NT2/D1 (cell line): ENCODE data around the gene GDAP2.

Experiments
- DNase-seq: peaks from one replicate; pipeline ENCODE4 v3.0.0-alpha.2; 2011; ENCODE audit warnings: low read depth, low spot score
- H3K27me3 ChIP-seq: 2 replicates; pipeline ENCODE4 v1.6.0; 2011; ENCODE audit warnings: mild to moderate bottlenecking; ENCODE audit not compliant: insufficient read length, insufficient read depth
- H3K36me3 ChIP-seq: 2 replicates; pipeline ENCODE4 v1.6.1; 2011; ENCODE audit warnings: mild to moderate bottlenecking, low read length, mixed read lengths; ENCODE audit not compliant: insufficient read depth, insufficient read length
- H3K4me1 ChIP-seq: 2 replicates; pipeline ENCODE4 v1.5.1; 2011; ENCODE audit not compliant: insufficient read depth, insufficient read length
- H3K4me3 ChIP-seq: 2 replicates; pipeline ENCODE4 v1.5.1; 2011; ENCODE audit warnings: low read depth; ENCODE audit not compliant: insufficient read length
- H3K9ac ChIP-seq: 2 replicates; pipeline ENCODE4 v1.6.0; 2011; ENCODE audit warnings: low read depth; ENCODE audit not compliant: insufficient read length
- H3K9me3 ChIP-seq: 2 replicates; pipeline ENCODE4 v1.5.1; 2011; ENCODE audit warnings: mild to moderate bottlenecking, low read length; ENCODE audit not compliant: insufficient read depth
- SUZ12 ChIP-seq: IDR thresholded peaks from 2 replicates; pipeline ENCODE4 v1.6.1; 2011; ENCODE audit not compliant: insufficient read length, insufficient read depth; ENCODE audit errors: extremely low read depth
- YY1 ChIP-seq: IDR thresholded peaks from 2 replicates; pipeline ENCODE4 v1.6.1; 2011; ENCODE audit not compliant: insufficient read length, insufficient read depth
- ZNF274 ChIP-seq: IDR thresholded peaks from 2 replicates; pipeline ENCODE4 v1.6.1; 2011; ENCODE audit warnings: mild to moderate bottlenecking, low read depth, low read length

Gene GDAP2

DNA sequence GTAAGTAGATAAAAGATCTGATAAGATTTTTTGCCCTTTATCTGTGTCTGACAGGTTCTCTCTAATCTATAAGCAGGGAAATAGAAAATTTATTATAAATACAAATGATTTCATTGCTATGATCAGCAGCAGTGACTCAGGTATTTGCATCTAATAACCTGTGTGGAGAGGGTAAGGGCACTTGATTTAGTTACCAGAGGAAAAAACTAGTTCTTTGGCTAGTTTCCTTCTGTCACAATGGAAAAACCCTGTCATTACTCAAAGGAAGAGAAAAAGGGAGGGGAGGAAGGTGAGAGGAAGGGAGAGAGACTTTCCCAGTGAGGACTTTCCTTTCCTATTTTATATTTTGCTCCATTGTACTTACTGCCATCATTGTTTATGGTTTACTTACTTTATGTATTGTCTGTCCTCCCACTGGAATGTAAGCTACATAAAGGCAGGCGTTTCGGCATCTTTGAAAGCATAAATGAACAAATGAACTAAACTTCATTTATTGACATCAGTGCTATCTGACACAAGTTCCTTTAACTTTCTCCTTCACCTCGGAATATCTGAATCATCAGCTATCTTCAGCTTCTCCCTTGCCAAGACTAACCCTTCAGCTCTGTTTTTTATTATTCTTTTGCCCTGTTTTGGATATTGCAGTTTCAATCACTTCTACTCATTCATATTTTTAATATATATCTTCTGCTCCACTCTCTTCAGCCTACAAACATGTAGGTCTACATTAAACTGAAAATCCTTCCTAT lies 35.0 kb upstream of the GDAP2 start:
- no peak for DNase-seq
- Histone ChIP-seq H3K9ac (no peak overlapping the region), H3K36me3 (peaks cover 38% of the 10 kb centered on the region), H3K9me3 (no peaks in the 10 kb centered on the region), H3K4me1 (no peaks in the 10 kb centered on the region), H3K4me3 (no peak overlapping the region), H3K27me3 (no peaks in the 10 kb centered on the region)
- TF ChIP-seq SUZ12, result no peak
- TF ChIP-seq ZNF274, result no peak
- TF ChIP-seq YY1, result no peak

DNA sequence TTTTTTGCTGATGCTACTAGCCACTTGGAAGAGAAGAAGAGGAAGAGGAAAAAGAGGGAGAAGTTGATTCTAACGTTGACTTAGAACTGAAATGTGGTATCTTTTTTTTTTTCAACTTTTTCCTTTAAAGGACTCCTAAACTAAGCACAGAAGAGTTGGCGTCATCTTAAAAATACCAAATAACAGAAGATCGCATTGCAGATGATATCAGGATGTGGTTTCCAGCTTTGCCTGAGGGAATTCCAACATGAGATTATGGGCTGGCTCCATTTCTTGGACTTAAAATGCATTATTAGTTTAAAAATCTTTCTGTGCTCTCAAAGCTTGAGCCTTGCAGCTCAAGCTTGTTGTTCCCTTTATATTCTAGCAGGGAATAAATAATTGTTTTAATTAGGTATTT lies 29.9 kb upstream of the GDAP2 start:
- H3K9ac ChIP-seq, result no peak overlapping the region
- H3K36me3 ChIP-seq, result peaks cover 85% of the 10 kb centered on the region
- TF ChIP-seq ZNF274, result no peak
- no peaks in the 10 kb centered on the region for H3K9me3 ChIP-seq
- H3K27me3 ChIP-seq, result no peaks in the 10 kb centered on the region
- no peak overlapping the region for H3K4me3 ChIP-seq
- no peaks in the 10 kb centered on the region for H3K4me1 ChIP-seq
- DNase-seq, result no peak

DNA sequence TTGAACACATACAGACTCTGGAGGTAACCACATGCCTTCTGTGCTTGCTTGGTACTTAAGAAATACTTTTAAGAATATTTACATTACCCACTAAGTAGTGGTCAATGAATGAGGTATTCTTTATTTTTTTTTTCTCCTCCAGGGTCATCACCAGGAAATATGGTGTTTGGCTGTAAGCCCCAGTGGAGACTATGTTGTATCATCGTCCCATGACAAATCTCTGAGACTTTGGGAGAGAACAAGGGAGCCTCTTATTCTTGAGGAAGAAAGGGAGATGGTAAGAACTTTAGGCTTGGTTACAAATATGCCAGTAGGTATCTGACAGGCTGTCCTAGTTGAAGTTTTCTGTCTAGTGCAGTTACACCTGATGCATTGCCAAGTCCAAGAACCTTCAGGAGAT lies 23.0 kb upstream of the GDAP2 start:
- DNase-seq, result no peak
- TF ChIP-seq YY1 (no peak), ZNF274 (no peak), SUZ12 (no peak)
- Histone ChIP-seq H3K9ac (no peak overlapping the region), H3K4me3 (no peak overlapping the region), H3K4me1 (no peaks in the 10 kb centered on the region), H3K9me3 (no peaks in the 10 kb centered on the region), H3K27me3 (no peaks in the 10 kb centered on the region), H3K36me3 (peaks cover 99% of the 10 kb centered on the region)

DNA sequence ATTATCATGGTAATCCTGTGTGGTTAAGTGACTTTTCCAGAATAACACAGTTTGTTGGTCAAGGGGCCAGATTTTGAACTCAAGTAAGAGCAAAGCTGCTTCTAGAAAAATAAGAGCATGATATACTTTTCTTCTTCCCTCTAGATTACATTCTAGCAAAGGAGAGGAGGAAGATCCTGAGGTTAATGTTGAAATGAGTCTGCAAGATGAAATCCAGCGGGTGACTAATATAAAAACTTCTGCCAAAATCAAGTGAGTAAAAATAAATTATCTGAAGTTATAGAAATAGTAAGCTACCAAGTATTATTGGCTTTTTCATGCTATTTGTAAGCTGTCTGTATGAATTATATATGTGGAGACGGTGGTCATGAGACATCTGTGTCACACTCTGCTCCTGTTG lies 12.9 kb upstream of the GDAP2 start:
- H3K9me3 ChIP-seq, result no peaks in the 10 kb centered on the region
- TF ChIP-seq SUZ12 (no peak), YY1 (no peak), ZNF274 (no peak)
- H3K4me1 ChIP-seq, result no peaks in the 10 kb centered on the region
- peaks cover 97% of the 10 kb centered on the region for H3K36me3 ChIP-seq
- H3K9ac ChIP-seq, result no peak overlapping the region
- no peak overlapping the region for H3K4me3 ChIP-seq
- no peaks in the 10 kb centered on the region for H3K27me3 ChIP-seq
- no peak for DNase-seq

DNA sequence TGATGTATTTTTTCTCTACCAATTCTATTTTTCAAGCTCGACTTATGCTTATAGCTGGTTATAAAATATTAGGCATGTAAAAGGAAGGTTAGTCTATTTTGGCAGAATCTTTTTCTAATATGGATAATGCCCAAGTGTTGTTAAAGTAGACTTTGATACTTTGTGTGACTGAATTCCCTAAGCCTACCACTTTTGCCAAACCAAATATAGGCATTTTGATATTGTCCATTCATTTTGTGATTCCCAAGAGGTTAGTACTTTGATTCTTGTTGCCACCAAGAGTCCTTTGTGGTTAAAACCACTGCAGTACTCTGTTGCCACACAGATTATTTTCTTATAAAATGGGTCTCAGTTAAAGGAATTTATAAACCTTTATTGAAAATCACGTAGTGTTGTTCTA lies 4.3 kb upstream of the GDAP2 start:
- no peaks in the 10 kb centered on the region for H3K9me3 ChIP-seq
- H3K9ac ChIP-seq, result no peak overlapping the region
- H3K4me1 ChIP-seq, result no peaks in the 10 kb centered on the region
- no peaks in the 10 kb centered on the region for H3K27me3 ChIP-seq
- H3K36me3 ChIP-seq, result peaks cover 67% of the 10 kb centered on the region
- TF ChIP-seq YY1, result no peak
- TF ChIP-seq ZNF274, result no peak
- TF ChIP-seq SUZ12, result no peak
- H3K4me3 ChIP-seq, result no peak overlapping the region
- DNase-seq, result no peak

DNA sequence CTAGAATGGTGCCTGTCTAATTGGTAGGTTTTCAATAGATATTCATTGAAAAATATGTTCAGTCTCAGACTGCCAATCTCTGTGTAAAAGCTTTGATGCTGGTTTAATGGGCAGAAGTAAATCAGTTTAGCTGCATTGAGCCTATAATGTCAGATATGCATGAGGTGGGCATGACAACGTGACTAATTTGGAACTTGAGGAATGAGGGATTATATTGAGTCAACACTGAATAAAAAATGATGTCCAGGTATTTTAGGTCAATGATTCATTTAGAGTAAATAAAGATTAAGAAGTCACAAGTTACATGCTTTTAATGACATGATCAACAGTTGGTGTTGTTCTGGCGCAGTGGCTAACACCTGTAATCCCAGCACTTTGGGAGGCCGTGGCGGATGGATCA lies 3.2 kb upstream of the GDAP2 start:
- Histone ChIP-seq H3K4me1 (no peaks in the 10 kb centered on the region), H3K9me3 (no peaks in the 10 kb centered on the region), H3K36me3 (peaks cover 55% of the 10 kb centered on the region), H3K27me3 (no peaks in the 10 kb centered on the region), H3K9ac (no peak overlapping the region), H3K4me3 (no peak overlapping the region)
- TF ChIP-seq ZNF274 (no peak), SUZ12 (no peak), YY1 (no peak)
- DNase-seq, result no peak

DNA sequence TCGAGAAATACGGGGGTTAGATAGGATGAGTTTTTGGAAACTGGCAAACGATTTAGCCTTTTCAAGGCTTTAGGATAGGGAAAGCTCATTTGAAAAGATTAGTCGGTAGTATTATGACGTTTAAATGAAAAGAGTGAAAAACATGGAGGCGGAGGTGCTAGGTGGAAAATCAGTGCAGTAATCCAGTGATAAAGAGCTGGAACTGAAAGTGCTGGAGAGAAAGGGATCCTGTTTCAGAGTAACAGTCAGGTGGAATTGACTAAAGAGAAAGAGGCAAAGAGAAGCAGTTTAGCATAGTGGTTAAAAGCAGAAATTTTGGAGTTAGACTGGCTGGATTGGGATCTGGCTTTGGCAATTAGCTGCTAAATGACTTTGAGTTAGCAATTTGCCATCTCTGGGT lies 1.1 kb upstream of the GDAP2 start:
- H3K4me1 ChIP-seq, result no peaks in the 10 kb centered on the region
- DNase-seq, result no peak
- no peak for TF ChIP-seq ZNF274
- no peak for TF ChIP-seq YY1
- TF ChIP-seq SUZ12, result no peak
- H3K4me3 ChIP-seq, result peak overlapping the region; percentile 100
- H3K9ac ChIP-seq, result peak overlapping the region; percentile 98
- peaks cover 34% of the 10 kb centered on the region for H3K36me3 ChIP-seq
- no peaks in the 10 kb centered on the region for H3K27me3 ChIP-seq
- no peaks in the 10 kb centered on the region for H3K9me3 ChIP-seq

DNA sequence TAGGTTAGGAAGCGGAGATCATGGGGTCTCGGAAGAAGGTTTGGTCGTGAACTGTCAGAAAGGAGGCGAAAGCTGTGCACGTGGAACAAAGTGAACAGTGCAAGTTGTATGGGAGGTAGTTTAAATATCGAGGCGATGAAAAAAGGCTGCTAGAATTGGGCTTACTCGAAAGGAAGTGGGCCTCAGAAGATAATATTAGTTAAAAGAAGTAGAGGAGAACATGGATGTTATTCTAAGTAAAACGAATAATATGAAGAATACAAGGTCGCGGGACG lies 689 bp upstream of the GDAP2 start:
- no peaks in the 10 kb centered on the region for H3K4me1 ChIP-seq
- H3K9me3 ChIP-seq, result no peaks in the 10 kb centered on the region
- peak overlapping the region; percentile 100 for H3K4me3 ChIP-seq
- H3K9ac ChIP-seq, result peak overlapping the region; percentile 98
- no peak for DNase-seq
- no peak for TF ChIP-seq ZNF274
- TF ChIP-seq YY1, result no peak
- TF ChIP-seq SUZ12, result no peak
- H3K27me3 ChIP-seq, result no peaks in the 10 kb centered on the region
- H3K36me3 ChIP-seq, result peaks cover 30% of the 10 kb centered on the region
